ENCODE data around the gene ASB13.

ASB13 gene

GRCh38 chr10:5645944-5646617 lies 20.3 kb downstream of the ASB13 start:
- DNase-seq: no peak

DNA sequence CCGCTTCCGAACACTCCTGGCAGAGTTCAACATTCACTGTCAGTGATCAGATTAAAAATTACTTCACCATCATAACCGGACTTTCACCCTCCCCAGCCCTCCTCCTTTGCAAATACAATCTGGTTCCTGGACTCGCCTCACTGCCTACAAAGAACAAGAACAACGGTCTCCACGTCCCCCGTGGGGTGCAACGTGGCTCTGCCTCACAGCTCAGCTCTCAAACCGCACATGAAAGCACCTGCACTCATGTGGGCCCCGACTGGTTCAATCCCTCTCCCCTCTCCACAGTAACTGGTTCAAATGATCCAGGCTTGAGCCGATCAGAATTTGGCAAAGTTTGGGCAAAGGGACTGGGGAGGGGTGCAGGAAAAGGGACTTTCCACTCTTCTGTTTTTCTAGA lies 21.0 kb downstream of the ASB13 start:
- no peak for DNase-seq

- no peak for DNase-seq
Observed at GRCh38 chr10:5644930-5645329, 21.5 kb downstream of the ASB13 start.

- no peak for DNase-seq
Observed at GRCh38 chr10:5643346-5644067, 22.9 kb downstream of the ASB13 start.

- DNase-seq: no peak
Observed at GRCh38 chr10:5641501-5641900, 24.9 kb downstream of the ASB13 start.

- no peak for DNase-seq
Observed at GRCh38 chr10:5640501-5640900, 25.9 kb downstream of the ASB13 start.

- DNase-seq: no peak
Observed at GRCh38 chr10:5640036-5640435, 26.4 kb downstream of the ASB13 start.

DNA sequence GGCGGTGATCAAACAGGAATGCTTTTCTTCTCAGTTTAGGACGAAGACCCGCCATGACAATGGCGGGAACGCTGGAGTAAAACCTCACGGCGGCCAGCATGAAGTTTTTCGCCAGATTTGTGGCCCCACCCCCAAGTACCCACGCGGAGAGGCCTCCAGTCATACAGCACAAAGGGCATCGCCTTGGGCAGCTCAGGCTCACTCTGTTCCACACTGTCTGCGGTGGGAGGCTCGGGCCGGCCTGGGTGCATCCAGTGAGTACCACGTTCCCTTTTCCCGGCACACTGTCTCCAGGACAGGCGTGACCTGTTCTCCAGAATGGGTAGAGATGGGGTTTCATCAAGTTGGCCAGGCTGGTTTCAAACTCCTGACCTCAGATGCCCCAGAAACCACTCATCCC lies 27.3 kb downstream of the ASB13 start:
- no peak for DNase-seq

- DNase-seq: no peak
Observed at GRCh38 chr10:5638494-5638893, 27.9 kb downstream of the ASB13 start.

- DNase-seq: no peak
Observed at GRCh38 chr10:5634918-5635317, 31.5 kb downstream of the ASB13 start.

DNA sequence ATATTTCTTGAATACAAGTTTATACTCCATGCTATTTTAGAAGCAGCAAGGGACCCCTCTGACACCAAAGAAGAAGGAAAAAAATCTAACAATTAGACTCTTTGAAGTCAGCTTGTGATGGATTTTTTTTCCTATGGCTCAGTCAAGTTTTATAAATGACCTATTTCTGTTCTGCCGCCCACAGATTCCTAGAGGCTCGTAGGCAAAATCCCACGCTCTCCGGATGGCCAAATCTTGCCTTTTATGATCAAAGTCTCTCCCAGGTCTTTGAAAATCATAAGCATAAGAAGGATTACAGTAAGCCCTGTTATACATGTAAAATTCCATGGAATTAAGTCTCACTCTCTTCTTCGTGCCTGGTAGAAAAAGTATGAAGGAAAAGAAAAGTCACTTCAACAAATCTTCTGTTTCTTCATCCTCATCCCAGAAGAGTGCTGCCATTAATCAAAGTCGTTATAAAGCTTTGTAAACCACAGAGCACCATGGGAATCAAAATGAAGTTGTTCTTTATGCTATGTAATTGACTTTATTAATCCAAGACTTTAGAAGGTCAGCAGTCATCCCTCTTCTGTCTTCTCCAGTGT lies 33.1 kb downstream of the ASB13 start:
- no peak for DNase-seq

GRCh38 chr10:5632446-5632845 lies 33.9 kb downstream of the ASB13 start:
- DNase-seq: no peak

- no peak for DNase-seq
Observed at GRCh38 chr10:5631936-5632335, 34.5 kb downstream of the ASB13 start.

GRCh38 chr10:5630112-5630436 lies 36.3 kb downstream of the ASB13 start:
- no peak for DNase-seq

GRCh38 chr10:5629303-5630111 lies 36.9 kb downstream of the ASB13 start:
- DNase-seq: no peak

DNA sequence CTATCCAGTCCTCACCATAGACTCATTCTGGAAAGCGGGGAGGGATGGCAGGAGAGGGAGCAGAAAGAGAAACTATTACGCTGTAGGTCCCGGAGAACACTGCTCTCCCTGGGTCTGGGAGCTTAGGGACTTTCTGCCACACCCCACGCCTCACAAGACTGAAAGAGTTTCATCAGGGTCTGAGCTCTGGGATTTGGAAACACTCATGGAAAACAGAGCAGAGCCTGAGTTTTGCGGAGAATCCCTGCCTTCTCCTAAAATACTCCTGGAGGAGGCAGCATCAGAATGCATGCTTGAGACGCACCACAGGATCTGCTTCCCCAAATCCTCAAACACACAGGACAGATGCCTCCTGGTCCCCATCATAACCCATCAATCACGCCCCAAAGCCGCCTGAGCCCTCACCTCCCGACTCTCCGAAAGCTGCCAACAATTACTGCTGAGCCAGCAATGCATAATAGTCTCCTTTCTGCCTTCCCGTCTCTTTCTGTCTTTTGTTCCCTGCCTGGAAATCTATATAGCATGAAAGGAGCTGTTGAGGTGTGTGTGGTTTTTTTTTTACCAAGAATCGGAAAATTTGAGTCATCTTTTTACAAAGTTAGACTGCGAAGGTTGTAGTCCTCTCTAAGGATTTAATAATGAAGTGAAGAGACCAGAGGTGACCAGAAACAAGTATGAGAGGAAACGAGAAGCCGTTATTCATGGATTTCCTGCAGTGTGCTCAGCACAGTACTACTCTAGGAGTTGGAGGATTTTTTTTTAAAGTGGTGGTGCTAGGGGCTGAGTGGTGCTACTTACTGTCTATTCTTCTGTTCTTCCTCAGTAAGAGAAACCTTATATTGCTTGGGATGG lies 37.7 kb downstream of the ASB13 start:
- DNase-seq: no peak

- DNase-seq: no peak
Observed at GRCh38 chr10:5627486-5628044, 38.8 kb downstream of the ASB13 start.

- DNase-seq: no peak
Observed at GRCh38 chr10:5625992-5626777, 40.2 kb downstream of the ASB13 start.

DNA sequence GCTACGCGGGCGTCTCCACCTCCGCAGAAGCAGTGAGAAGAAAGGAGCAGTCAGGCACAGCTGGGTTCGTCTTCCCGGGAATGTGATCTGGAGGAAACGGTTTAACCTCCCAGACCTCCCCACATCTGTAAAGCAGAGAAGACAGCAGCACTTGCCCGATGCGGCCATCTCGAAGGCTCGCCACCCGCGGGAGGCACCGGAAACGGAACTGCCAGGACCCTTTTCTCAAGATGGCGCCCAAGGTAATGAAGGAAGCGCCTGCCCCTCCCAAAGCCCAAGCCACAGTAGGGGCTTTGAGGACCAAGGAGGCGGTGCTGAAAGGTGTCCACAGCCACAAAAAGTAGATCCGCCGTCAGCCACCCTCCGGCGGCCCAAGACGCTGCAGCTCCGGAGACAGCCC lies 41.7 kb downstream of the ASB13 start:
- DNase-seq: no peak

GRCh38 chr10:5623081-5623748 lies 43.2 kb downstream of the ASB13 start:
- DNase-seq: no peak
